ENCODE measurements around the gene CUZD1.

The CUZD1 gene

GRCh38 chr10:122802282-122802681, 43.4 kb downstream of the CUZD1 start:
- no peak for DNase-seq

DNA sequence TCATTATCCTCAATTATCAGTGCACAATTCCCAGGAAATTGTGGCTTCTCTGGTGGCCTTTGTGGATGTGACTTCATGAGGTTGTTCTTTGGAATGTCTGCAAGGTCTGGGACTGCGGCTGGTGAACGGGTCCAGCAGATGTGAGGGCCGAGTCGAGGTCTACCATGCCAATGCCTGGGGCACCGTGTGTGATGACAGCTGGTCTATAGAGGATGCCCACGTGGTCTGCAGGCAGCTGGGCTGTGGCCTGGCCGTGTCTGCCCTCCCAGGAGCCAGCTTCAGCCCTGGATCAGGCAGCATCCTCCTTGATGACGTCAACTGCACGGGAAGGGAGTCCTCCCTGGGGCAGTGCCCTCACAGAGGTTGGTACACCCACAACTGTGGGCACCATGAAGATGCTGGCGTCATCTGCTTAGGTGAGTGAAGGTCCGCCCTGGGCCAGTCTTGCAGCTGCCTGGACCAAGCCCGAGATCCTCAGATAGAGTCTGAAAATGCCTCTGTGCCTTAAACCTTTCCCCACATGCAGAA, 46.9 kb downstream of the CUZD1 start:
- no peak for DNase-seq

DNA sequence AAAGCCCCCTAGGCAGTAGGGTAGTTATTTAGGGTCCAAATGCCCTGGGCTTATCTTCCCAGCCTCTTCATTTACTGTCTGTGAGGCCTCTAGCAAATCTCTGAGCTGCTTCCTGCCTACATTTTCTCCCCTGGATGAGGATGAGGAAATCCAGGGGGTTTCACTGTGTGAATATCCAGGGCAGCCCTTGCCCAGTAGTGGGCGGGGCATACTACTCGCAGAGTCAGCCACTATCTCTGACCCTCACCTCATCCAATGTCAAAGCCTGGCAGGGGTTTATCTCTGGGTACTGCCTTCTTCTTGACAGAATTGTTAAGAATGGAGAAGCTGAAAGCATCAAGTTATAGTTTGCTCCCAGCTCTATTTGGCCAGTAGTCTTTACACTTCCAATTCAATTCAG, 48.9 kb downstream of the CUZD1 start:
- DNase-seq, result no peak

DNA sequence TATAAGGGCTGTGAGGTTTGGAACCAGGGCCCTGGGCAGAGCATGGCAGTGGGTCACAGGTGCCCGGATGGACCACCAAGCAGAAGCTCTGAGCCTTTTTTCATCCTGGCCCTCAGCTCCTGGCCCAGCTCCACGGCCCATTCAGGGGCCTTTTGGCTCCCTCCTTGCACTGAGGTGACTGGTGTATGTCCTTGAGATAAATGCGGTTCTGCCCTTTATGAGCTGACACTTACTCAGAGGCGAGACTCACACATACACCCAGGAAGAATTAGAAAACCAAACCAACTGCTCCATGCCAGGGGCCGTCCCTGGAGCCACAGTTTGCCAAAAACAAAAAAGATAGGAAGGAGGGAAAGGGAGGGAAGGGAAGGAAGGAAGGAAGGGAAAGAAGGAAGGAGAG, 49.7 kb downstream of the CUZD1 start:
- DNase-seq, result no peak

GRCh38 chr10:122786269-122786668, 59.4 kb downstream of the CUZD1 start:
- DNase-seq, result no peak

- no peak for DNase-seq
Measured at GRCh38 chr10:122782911-122783310, 62.7 kb downstream of the CUZD1 start.
